ENCODE results near the gene KCNK3. TPM values are rescaled to one million over a fixed set of nuclear protein-coding genes. Genes with fewer than 3 reads are reported as not detected.

Gene KCNK3
- total RNA-seq, 4 donors from 2014 or later = 4.8 to 8.3 (median 5.6) TPM

DNA sequence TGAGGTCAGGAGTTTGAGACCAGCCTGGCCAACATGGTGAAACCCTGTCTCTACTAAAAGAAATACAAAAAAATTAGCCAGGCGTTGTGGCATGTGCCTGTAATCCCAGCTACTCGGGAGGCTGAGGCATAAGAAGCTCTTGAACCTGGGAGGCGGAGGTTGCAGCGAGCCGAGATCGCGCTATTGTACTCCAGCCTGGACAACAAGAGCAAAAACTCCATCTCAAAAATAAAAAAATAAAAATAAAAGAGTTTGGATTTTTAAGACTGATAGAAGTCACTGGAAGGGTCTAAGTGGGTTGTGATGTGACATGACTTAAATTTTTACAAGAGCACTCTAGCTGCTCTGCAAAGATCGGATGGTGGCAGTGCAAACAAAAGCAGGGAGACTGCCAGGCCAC lies 15.9 kb downstream of the KCNK3 start:
- Histone ChIP-seq H3K4me1 (peaks cover 46 to 66% of the 10 kb centered on the region in 2 donors), H3K27ac (peak overlapping the region in 2 of 3 donors; percentile 20 to 66), H3K4me3 (replicated peaks in 1 of 3) (no peak overlapping the region), H3K27me3 (no peaks in the 10 kb centered on the region), H3K36me3 (no peaks in the 10 kb centered on the region), H3K9me3 (no peaks in the 10 kb centered on the region)
- no peak for DNase-seq
- intact Hi-C loops (cut with DNase I) = no loop called here
- 90 to 92% methylated on average over 8 of the region's 8 CpGs for WGBS, 2 donors
- TF ChIP-seq POLR2A (IDR thresholded peaks at IDR 0.05) = no peak
- TF ChIP-seq, protein P1, sequence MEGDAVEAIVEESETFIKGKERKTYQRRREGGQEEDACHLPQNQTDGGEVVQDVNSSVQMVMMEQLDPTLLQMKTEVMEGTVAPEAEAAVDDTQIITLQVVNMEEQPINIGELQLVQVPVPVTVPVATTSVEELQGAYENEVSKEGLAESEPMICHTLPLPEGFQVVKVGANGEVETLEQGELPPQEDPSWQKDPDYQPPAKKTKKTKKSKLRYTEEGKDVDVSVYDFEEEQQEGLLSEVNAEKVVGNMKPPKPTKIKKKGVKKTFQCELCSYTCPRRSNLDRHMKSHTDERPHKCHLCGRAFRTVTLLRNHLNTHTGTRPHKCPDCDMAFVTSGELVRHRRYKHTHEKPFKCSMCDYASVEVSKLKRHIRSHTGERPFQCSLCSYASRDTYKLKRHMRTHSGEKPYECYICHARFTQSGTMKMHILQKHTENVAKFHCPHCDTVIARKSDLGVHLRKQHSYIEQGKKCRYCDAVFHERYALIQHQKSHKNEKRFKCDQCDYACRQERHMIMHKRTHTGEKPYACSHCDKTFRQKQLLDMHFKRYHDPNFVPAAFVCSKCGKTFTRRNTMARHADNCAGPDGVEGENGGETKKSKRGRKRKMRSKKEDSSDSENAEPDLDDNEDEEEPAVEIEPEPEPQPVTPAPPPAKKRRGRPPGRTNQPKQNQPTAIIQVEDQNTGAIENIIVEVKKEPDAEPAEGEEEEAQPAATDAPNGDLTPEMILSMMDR (IDR thresholded peaks at IDR 0.05) = no peak

DNA sequence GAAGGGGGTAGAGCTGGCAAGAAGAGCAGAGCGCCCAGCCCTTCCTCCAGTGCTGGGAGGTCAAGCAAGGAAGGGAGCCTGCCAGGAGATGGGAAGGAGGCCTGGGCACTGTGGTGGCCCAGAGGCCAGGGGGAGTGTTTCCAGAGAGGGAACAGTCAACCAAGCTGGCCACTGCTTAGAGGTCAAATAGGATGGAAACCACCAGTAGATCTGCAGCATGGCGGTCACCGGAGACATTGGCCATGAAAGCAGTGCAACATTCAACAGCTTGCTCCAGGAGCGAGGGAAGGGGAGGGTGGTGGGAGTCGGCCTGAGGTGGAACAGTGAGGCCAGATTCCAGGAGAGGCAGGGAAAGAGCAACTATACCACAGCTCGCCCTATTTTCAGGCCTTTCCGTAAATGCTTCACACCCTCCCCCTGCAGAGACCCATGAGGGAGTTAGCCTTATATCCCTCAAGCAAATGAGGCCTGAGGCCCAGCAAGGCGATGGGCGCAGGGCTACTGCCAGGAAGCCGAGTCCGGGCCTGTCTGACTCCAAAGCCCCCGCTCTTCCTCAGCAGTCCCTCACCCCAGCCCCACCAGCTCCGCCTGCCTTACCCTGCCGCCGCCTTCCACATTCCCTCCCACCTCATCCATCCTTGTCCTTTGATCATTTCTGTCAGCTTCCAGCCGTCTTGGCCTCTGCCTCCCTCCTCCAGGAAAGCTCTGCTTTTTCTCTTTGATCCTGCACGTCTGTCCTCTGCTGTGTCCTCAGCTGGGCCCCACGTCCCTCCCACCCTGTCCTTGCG lies 17.0 kb downstream of the KCNK3 start:
- TF ChIP-seq, protein P1 (IDR thresholded peaks at IDR 0.05) = no peak
- TF ChIP-seq POLR2A (IDR thresholded peaks at IDR 0.05) = no peak
- no peaks in the 10 kb centered on the region for H3K36me3 ChIP-seq
- no peaks in the 10 kb centered on the region for H3K27me3 ChIP-seq
- H3K4me1 ChIP-seq = peaks cover 51 to 75% of the 10 kb centered on the region in 2 donors
- 87 to 89% methylated on average over 19 of the region's 19 CpGs for WGBS, 2 donors
- H3K27ac ChIP-seq = peak overlapping the region in 2 of 3 donors; percentile 54 to 67
- no peak overlapping the region for H3K4me3 ChIP-seq (replicated peaks in 1 of 3)
- H3K9me3 ChIP-seq = no peaks in the 10 kb centered on the region
- DNase-seq = no peak
- intact Hi-C loops (cut with DNase I) = no loop called here

DNA sequence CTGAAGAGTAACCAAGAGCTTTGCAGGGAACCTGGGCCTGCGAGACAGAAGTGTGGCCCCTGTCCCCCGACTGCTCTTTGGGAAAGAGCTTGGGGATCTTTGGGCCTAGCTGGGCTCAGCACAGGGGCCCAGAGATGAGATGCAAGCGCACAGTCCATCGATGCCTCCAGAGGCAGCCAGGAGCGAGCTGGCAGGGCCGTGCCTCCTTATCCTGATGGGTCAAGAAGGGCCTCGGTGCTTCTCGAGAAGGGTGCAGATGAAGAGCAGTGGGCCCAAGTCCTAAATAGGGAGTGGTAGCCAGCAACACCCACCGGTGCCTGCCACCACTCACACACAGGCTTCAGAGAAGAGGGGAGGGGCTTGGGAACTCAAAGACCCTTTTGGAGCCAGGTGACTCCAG lies 17.6 kb downstream of the KCNK3 start:
- 84% methylated on average over 9 of the region's 9 CpGs for WGBS, 2 donors
- no peaks in the 10 kb centered on the region for H3K27me3 ChIP-seq
- H3K4me3 ChIP-seq (replicated peaks in 1 of 3) = no peak overlapping the region
- peak overlapping the region; percentile 41 to 67 (median 54) for H3K27ac ChIP-seq
- TF ChIP-seq, protein P1 (IDR thresholded peaks at IDR 0.05) = no peak
- TF ChIP-seq POLR2A (IDR thresholded peaks at IDR 0.05) = no peak
- intact Hi-C loops (cut with DNase I) = no loop called here
- DNase-seq = no peak
- H3K36me3 ChIP-seq = no peaks in the 10 kb centered on the region
- no peaks in the 10 kb centered on the region for H3K9me3 ChIP-seq
- H3K4me1 ChIP-seq = peaks cover 51 to 75% of the 10 kb centered on the region in 2 donors

DNA sequence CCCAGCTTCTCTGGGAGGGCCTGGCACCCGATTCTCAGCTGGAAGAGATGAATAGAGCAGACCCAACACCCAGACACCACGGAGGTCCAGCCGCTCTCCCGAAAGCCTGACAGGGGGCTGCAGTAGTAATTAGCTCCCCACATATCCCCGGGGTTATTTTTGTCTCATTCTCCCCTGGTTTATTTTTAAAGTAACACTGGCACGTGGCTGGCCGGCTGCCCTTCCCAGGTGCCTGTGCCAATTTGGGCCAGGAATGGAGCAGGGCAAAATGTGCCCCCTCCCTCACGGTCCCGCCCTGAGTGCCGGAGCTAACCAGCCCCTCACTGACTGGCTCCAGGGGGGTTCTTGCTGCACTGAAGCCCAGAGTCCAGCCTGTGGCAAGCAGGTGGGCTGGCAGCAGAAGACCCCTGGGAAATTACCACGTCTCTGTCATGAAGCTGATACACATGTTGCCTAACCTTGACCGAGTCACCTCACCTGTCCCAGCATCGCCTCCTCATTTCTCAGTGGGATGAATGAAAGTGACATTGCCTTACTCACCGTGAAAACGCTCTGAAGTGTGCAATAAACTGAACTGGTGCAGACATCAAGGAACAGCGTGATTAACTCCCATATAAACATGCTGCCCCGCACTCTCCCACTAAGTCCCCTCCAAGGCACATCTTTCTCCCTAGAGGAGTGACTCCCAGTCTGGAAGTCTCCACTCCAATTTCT lies 18.4 kb downstream of the KCNK3 start:
- peak; percentile 78 to 86 for DNase-seq
- no peak overlapping the region for H3K4me3 ChIP-seq (replicated peaks in 1 of 3)
- 53 to 59% methylated on average over 13 to 17 of the region's 17 CpGs for WGBS, 2 donors
- no peaks in the 10 kb centered on the region for H3K27me3 ChIP-seq
- no peaks in the 10 kb centered on the region for H3K9me3 ChIP-seq
- TF ChIP-seq, protein P1 (IDR thresholded peaks at IDR 0.05) = no peak
- TF ChIP-seq POLR2A (IDR thresholded peaks at IDR 0.05) = no peak
- H3K36me3 ChIP-seq = no peaks in the 10 kb centered on the region
- H3K4me1 ChIP-seq = peaks cover 51 to 75% of the 10 kb centered on the region in 2 donors
- peak overlapping the region; percentile 41 to 67 (median 54) for H3K27ac ChIP-seq
- intact Hi-C loops (cut with DNase I) = no loop called here

All from thyroid gland (tissue), 4 donors.